HG02885 (cell line): Measurements from ENCODE around the gene PXDC1.
"Not testable (repeated sequence)": the region's sequence is repeated elsewhere in the genome, so short reads cannot be mapped to it uniquely, and the experiment has no call there.

ENCODE experiments used
- ATAC-seq: cut with Tn5 transposase; IDR thresholded peaks from one replicate; pipeline ENCODE4 v1.9.1; 2021; ENCODE audit warnings: mild to moderate bottlenecking; ENCODE audit not compliant: unreplicated experiment, poor library complexity

PXDC1 gene

GRCh38 chr6:3784423-3784822 lies 32.9 kb upstream of the PXDC1 start:
- ATAC-seq, result no peak

- ATAC-seq, result no peak
These were observed 31.6 kb upstream of the PXDC1 start for GRCh38 chr6:3782876-3783832.

- ATAC-seq, result no peak
These were observed 30.0 kb upstream of the PXDC1 start for GRCh38 chr6:3781504-3781903.

- ATAC-seq, result no peak
These were observed 28.0 kb upstream of the PXDC1 start for GRCh38 chr6:3779574-3779849.

GRCh38 chr6:3778701-3779573 lies 27.4 kb upstream of the PXDC1 start:
- ATAC-seq, result no peak

GRCh38 chr6:3777730-3778461 lies 26.4 kb upstream of the PXDC1 start:
- no peak for ATAC-seq

GRCh38 chr6:3776881-3777507 lies 25.5 kb upstream of the PXDC1 start:
- ATAC-seq, result no peak

- no peak for ATAC-seq
These were observed 24.3 kb upstream of the PXDC1 start for GRCh38 chr6:3775847-3776246.

GRCh38 chr6:3775386-3775785 lies 23.9 kb upstream of the PXDC1 start:
- no peak for ATAC-seq

GRCh38 chr6:3773678-3774298 lies 22.3 kb upstream of the PXDC1 start:
- ATAC-seq, result no peak

GRCh38 chr6:3772127-3772999 lies 20.9 kb upstream of the PXDC1 start:
- ATAC-seq, result not testable (repeated sequence)

GRCh38 chr6:3771407-3772011 lies 20.0 kb upstream of the PXDC1 start:
- ATAC-seq, result no peak

GRCh38 chr6:3770023-3770720 lies 18.7 kb upstream of the PXDC1 start:
- ATAC-seq, result no peak

GRCh38 chr6:3769610-3770009 lies 18.1 kb upstream of the PXDC1 start:
- ATAC-seq, result no peak

- ATAC-seq, result no peak
These were observed 17.0 kb upstream of the PXDC1 start for GRCh38 chr6:3768502-3768901.

- ATAC-seq, result not testable (repeated sequence)
These were observed 16.0 kb upstream of the PXDC1 start for GRCh38 chr6:3767483-3767882.

GRCh38 chr6:3766214-3766613 lies 14.7 kb upstream of the PXDC1 start:
- no peak for ATAC-seq

GRCh38 chr6:3765415-3765814 lies 13.9 kb upstream of the PXDC1 start:
- ATAC-seq, result no peak
